GM12801 (cell line): ENCODE results near the gene SOX9.

Experiments used
- CTCF ChIP-seq: IDR thresholded peaks from one replicate; pipeline ENCODE4 v1.5.1; 2011; ENCODE audit warnings: control low read depth; ENCODE audit not compliant: insufficient read length; ENCODE audit errors: extremely low read depth

Gene SOX9

GRCh38 chr17:72100470-72100869 is 20.4 kb upstream of the SOX9 start:
- no peak for TF ChIP-seq CTCF

GRCh38 chr17:72101526-72101925 is 19.3 kb upstream of the SOX9 start:
- TF ChIP-seq CTCF, result no peak

GRCh38 chr17:72102366-72102765 is 18.5 kb upstream of the SOX9 start:
- TF ChIP-seq CTCF, result no peak

GRCh38 chr17:72104164-72104862 is 16.5 kb upstream of the SOX9 start:
- TF ChIP-seq CTCF, result no peak

- TF ChIP-seq CTCF, result no peak
These were observed 16.0 kb upstream of the SOX9 start for GRCh38 chr17:72104863-72105234.

- TF ChIP-seq CTCF, result no peak
These were observed 13.7 kb upstream of the SOX9 start for GRCh38 chr17:72107100-72107499.

GRCh38 chr17:72110231-72110941 is 10.4 kb upstream of the SOX9 start:
- no peak for TF ChIP-seq CTCF
